ENCODE data around the gene ADGRE1.

ADGRE1 gene, protein sequence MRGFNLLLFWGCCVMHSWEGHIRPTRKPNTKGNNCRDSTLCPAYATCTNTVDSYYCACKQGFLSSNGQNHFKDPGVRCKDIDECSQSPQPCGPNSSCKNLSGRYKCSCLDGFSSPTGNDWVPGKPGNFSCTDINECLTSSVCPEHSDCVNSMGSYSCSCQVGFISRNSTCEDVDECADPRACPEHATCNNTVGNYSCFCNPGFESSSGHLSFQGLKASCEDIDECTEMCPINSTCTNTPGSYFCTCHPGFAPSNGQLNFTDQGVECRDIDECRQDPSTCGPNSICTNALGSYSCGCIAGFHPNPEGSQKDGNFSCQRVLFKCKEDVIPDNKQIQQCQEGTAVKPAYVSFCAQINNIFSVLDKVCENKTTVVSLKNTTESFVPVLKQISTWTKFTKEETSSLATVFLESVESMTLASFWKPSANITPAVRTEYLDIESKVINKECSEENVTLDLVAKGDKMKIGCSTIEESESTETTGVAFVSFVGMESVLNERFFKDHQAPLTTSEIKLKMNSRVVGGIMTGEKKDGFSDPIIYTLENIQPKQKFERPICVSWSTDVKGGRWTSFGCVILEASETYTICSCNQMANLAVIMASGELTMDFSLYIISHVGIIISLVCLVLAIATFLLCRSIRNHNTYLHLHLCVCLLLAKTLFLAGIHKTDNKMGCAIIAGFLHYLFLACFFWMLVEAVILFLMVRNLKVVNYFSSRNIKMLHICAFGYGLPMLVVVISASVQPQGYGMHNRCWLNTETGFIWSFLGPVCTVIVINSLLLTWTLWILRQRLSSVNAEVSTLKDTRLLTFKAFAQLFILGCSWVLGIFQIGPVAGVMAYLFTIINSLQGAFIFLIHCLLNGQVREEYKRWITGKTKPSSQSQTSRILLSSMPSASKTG

DNA sequence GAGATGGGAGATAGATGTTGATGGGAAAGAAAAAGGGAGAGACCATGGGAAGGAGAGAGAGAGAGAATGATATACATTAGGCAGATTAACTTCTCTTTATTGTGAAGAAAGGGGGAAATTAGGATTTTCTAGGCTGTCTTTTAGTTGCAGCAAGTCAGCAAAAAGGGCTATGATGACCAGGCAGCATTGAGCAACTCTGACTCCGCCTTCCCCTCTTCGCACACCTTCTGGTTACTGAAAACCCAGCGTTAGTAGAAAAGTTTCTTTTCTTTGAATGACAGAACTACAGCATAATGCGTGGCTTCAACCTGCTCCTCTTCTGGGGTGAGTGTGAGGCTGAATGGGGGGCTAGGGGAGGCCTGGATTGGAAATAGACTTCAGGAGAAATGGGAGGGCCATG, at the start of gene ADGRE1:
Gene ADGRE1, plus strand, starts transcription at position 264 of the 400 bp plus-strand sequence. Its CDS starts 30 bp downstream, at position 294.
- ChIA-PET POLR2A (no interaction called here), CTCF (no interaction called here)
- no peak for DNase-seq (ENCODE audit: extremely low spot score)
- no peak for TF ChIP-seq ARNT (IDR thresholded peaks at IDR 0.05)
- TF ChIP-seq LEF1 (IDR thresholded peaks at IDR 0.05; ENCODE audit: borderline replicate concordance) = no peak
- TF ChIP-seq L3MBTL2 (conservative IDR thresholded peaks at IDR 0.05) = no peak
- TF ChIP-seq SUZ12 (IDR thresholded peaks at IDR 0.05) = no peak
- TF ChIP-seq, protein P1, sequence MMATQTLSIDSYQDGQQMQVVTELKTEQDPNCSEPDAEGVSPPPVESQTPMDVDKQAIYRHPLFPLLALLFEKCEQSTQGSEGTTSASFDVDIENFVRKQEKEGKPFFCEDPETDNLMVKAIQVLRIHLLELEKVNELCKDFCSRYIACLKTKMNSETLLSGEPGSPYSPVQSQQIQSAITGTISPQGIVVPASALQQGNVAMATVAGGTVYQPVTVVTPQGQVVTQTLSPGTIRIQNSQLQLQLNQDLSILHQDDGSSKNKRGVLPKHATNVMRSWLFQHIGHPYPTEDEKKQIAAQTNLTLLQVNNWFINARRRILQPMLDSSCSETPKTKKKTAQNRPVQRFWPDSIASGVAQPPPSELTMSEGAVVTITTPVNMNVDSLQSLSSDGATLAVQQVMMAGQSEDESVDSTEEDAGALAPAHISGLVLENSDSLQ (IDR thresholded peaks at IDR 0.05) = no peak
- TF ChIP-seq NFRKB (IDR thresholded peaks at IDR 0.05) = no peak
- TF ChIP-seq FOXK2 (IDR thresholded peaks at IDR 0.05) = no peak
- TF ChIP-seq FOXM1 (IDR thresholded peaks at IDR 0.05; ENCODE audit: borderline replicate concordance) = no peak
- TF ChIP-seq ELF4 (IDR thresholded peaks at IDR 0.05) = no peak
- TF ChIP-seq ZNF384 (IDR thresholded peaks at IDR 0.05) = no peak
- no peak for TF ChIP-seq BHLHE40 (IDR thresholded peaks at IDR 0.05; ENCODE audit: borderline replicate concordance)
- no peak for TF ChIP-seq TARDBP (IDR thresholded peaks at IDR 0.05)
- no peak for TF ChIP-seq CTBP1 (IDR thresholded peaks at IDR 0.05; ENCODE audit: borderline replicate concordance)
- no peak for TF ChIP-seq HDGF (IDR thresholded peaks at IDR 0.05; ENCODE audit: borderline replicate concordance)
- TF ChIP-seq SP1 (IDR thresholded peaks at IDR 0.05) = no peak

GRCh38 chr19:6838062-6838655, 49.2 kb upstream of the ADGRE1 start:
- DNase-seq (ENCODE audit: extremely low spot score) = no peak
- no peak for TF ChIP-seq HDGF (IDR thresholded peaks at IDR 0.05; ENCODE audit: borderline replicate concordance)
- TF ChIP-seq NFRKB (IDR thresholded peaks at IDR 0.05) = no peak
- no peak for TF ChIP-seq FOXA1 (IDR thresholded peaks at IDR 0.05)
- no peak for TF ChIP-seq LEF1 (IDR thresholded peaks at IDR 0.05; ENCODE audit: borderline replicate concordance)
- TF ChIP-seq ARNT (IDR thresholded peaks at IDR 0.05) = no peak
- TF ChIP-seq TARDBP (IDR thresholded peaks at IDR 0.05) = no peak
- TF ChIP-seq CTBP1 (IDR thresholded peaks at IDR 0.05; ENCODE audit: borderline replicate concordance) = no peak
- TF ChIP-seq FOXM1 (IDR thresholded peaks at IDR 0.05; ENCODE audit: borderline replicate concordance) = no peak
- no peak for TF ChIP-seq ZNF384 (IDR thresholded peaks at IDR 0.05)
- TF ChIP-seq ELF4 (IDR thresholded peaks at IDR 0.05) = no peak
- no peak for TF ChIP-seq SUZ12 (IDR thresholded peaks at IDR 0.05)
- no peak for TF ChIP-seq BHLHE40 (IDR thresholded peaks at IDR 0.05; ENCODE audit: borderline replicate concordance)
- TF ChIP-seq, protein P1 (IDR thresholded peaks at IDR 0.05) = no peak

GRCh38 chr19:6842871-6843607, 44.3 kb upstream of the ADGRE1 start:
- POLR2A ChIA-PET = interaction anchor here (0.6 kb wide), 1 partner anchor 68 kb away, joined by 3 read pairs; no protein-coding TSS in a partner anchor
- CTCF ChIA-PET = interaction anchor here (0.6 kb wide), 1 partner anchor 666 kb away, joined by 3 read pairs; no protein-coding TSS in a partner anchor

More at GRCh38 chr19:6838062-6838655, 49.2 kb upstream of the ADGRE1 start:
- POLR2A ChIA-PET = no interaction called here
- CTCF ChIA-PET = interaction anchor here (0.6 kb wide), 1 partner anchor 516 kb away, joined by 3 read pairs; no protein-coding TSS in a partner anchor

GRCh38 chr19:6847828-6848200, 39.6 kb upstream of the ADGRE1 start:
- TF ChIP-seq BHLHE40 (IDR thresholded peaks at IDR 0.05; ENCODE audit: borderline replicate concordance) (no peak), NFRKB (IDR thresholded peaks at IDR 0.05) (no peak), SP1 (IDR thresholded peaks at IDR 0.05) (no peak), ARNT (IDR thresholded peaks at IDR 0.05) (no peak), FOXM1 (IDR thresholded peaks at IDR 0.05; ENCODE audit: borderline replicate concordance) (no peak), CTBP1 (IDR thresholded peaks at IDR 0.05; ENCODE audit: borderline replicate concordance) (no peak), FOXK2 (IDR thresholded peaks at IDR 0.05) (no peak), ZNF384 (IDR thresholded peaks at IDR 0.05) (no peak), LEF1 (IDR thresholded peaks at IDR 0.05; ENCODE audit: borderline replicate concordance) (no peak)
- no peak for DNase-seq (ENCODE audit: extremely low spot score)
- POLR2A ChIA-PET = no interaction called here
- CTCF ChIA-PET = no interaction called here

More at GRCh38 chr19:6842871-6843607, 44.3 kb upstream of the ADGRE1 start:
- DNase-seq (ENCODE audit: extremely low spot score) = no peak
- TF ChIP-seq L3MBTL2 (conservative IDR thresholded peaks at IDR 0.05) (no peak), FOXM1 (IDR thresholded peaks at IDR 0.05; ENCODE audit: borderline replicate concordance) (no peak), ARNT (IDR thresholded peaks at IDR 0.05) (no peak), TARDBP (IDR thresholded peaks at IDR 0.05) (no peak), LEF1 (IDR thresholded peaks at IDR 0.05; ENCODE audit: borderline replicate concordance) (no peak), ZNF384 (IDR thresholded peaks at IDR 0.05) (no peak), CTBP1 (IDR thresholded peaks at IDR 0.05; ENCODE audit: borderline replicate concordance) (no peak), NFRKB (IDR thresholded peaks at IDR 0.05) (no peak), ELF4 (IDR thresholded peaks at IDR 0.05) (no peak), FOXA1 (IDR thresholded peaks at IDR 0.05) (no peak), BHLHE40 (IDR thresholded peaks at IDR 0.05; ENCODE audit: borderline replicate concordance) (no peak), SUZ12 (IDR thresholded peaks at IDR 0.05) (no peak), HDGF (IDR thresholded peaks at IDR 0.05; ENCODE audit: borderline replicate concordance) (no peak), FOXK2 (IDR thresholded peaks at IDR 0.05) (no peak)
- TF ChIP-seq, protein P1 (IDR thresholded peaks at IDR 0.05) = no peak

Data from HEK293T (cell line).